GM23338 (cell line): Measurements from ENCODE around the gene ARID1B. TPM values are rescaled to one million over a fixed set of nuclear protein-coding genes. Genes with fewer than 3 reads are reported as not detected.
A peak's percentile ranks its signal among the peaks of the same experiment; 100 is the strongest.

Experiments used
- ATAC-seq: fragments of 200-7000 bp; cut with Tn5 transposase; 3 replicates; pipeline ENCODE4 v1.9.1; 2020
- DNase-seq: peaks from one replicate; pipeline ENCODE4 v3.0.0-alpha.2; 2015; ENCODE audit warnings: low spot score
- H2AFZ ChIP-seq: fragments of 200-600 bp; sonication (generic); 2 replicates; pipeline ENCODE4 v1.8.0; 2016; ENCODE audit warnings: antibody characterized with exemption, mild to moderate bottlenecking, moderate library complexity
- H3F3A ChIP-seq: fragments of 200-600 bp; sonication (generic); replicated peaks from 2 replicates; pipeline ENCODE4 v1.8.0; 2017; ENCODE audit warnings: antibody characterized with exemption, mixed run types, low read depth
- H3K27ac ChIP-seq: fragments of 200-600 bp; sonication (generic); 2 replicates; pipeline ENCODE4 v1.6.1; 2016; ENCODE audit warnings: low read depth
- H3K27me3 ChIP-seq: fragments of 200-600 bp; sonication (generic); 2 replicates; pipeline ENCODE4 v1.8.0; 2016; ENCODE audit warnings: mild to moderate bottlenecking, mixed run types, moderate library complexity; ENCODE audit not compliant: insufficient read depth
- H3K36me3 ChIP-seq: fragments of 200-600 bp; sonication (generic); 2 replicates; pipeline ENCODE4 v1.8.0; 2016; ENCODE audit warnings: mild to moderate bottlenecking; ENCODE audit not compliant: insufficient read depth
- H3K4me1 ChIP-seq: fragments of 200-600 bp; sonication (generic); 2 replicates; pipeline ENCODE4 v1.8.0; 2016; ENCODE audit warnings: mild to moderate bottlenecking, moderate library complexity; ENCODE audit not compliant: insufficient read depth
- H3K4me2 ChIP-seq: fragments of 200-600 bp; sonication (generic); 2 replicates; pipeline ENCODE4 v1.7.1; 2017; ENCODE audit warnings: mixed run types
- H3K4me3 ChIP-seq: fragments of 200-600 bp; sonication (generic); 2 replicates; pipeline ENCODE4 v1.6.1; 2016; ENCODE audit warnings: mixed run types
- H3K79me2 ChIP-seq: fragments of 200-600 bp; sonication (generic); replicated peaks from 2 replicates; pipeline ENCODE4 v1.8.0; 2017; ENCODE audit warnings: mild to moderate bottlenecking; ENCODE audit not compliant: insufficient read depth
- H3K9me2 ChIP-seq: fragments of 200-600 bp; sonication (generic); 2 replicates; pipeline ENCODE4 v1.8.0; 2017; ENCODE audit not compliant: insufficient read depth
- H4K20me1 ChIP-seq: fragments of 200-600 bp; sonication (generic); replicated peaks from 2 replicates; pipeline ENCODE4 v1.8.0; 2017; ENCODE audit warnings: mild to moderate bottlenecking; ENCODE audit not compliant: insufficient read depth
- H3K27ac Mint-ChIP-seq: 2 replicates; pipeline ENCODE4 v1.8.0; 2020; ENCODE audit warnings: inconsistent platforms, mild to moderate bottlenecking, moderate library complexity, mixed read lengths
- H3K27me3 Mint-ChIP-seq: 3 replicates; pipeline ENCODE4 v1.8.0; 2022; ENCODE audit warnings: low read depth, mild to moderate bottlenecking, moderate library complexity, mixed read lengths, inconsistent platforms; ENCODE audit not compliant: insufficient read depth, poor library complexity
- H3K36me3 Mint-ChIP-seq: 3 replicates; pipeline ENCODE4 v1.8.0; 2021; ENCODE audit warnings: low read depth, mild to moderate bottlenecking, inconsistent platforms, moderate library complexity, mixed read lengths
- H3K4me1 Mint-ChIP-seq: 3 replicates; pipeline ENCODE4 v1.8.0; 2020; ENCODE audit warnings: mild to moderate bottlenecking, inconsistent platforms, mixed read lengths
- H3K4me3 Mint-ChIP-seq: 3 replicates; pipeline ENCODE4 v1.8.0; 2021; ENCODE audit warnings: moderate library complexity, mild to moderate bottlenecking, inconsistent platforms, mixed read lengths
- H3K9me3 Mint-ChIP-seq: 3 replicates; pipeline ENCODE4 v1.8.0; 2020; ENCODE audit warnings: moderate library complexity, mild to moderate bottlenecking, inconsistent platforms, mixed read lengths
- CREB1 ChIP-seq: fragments of 250-450 bp; sonication (Bioruptor Pico); IDR thresholded peaks from 2 replicates; pipeline ENCODE4 v1.5.0; 2020; ENCODE audit warnings: low read depth, mild to moderate bottlenecking, moderate library complexity
- CTCF ChIP-seq, 2 experiments: fragments of 200-600 bp in 1 of 2; sonication (generic) in 1 of 2; conservative IDR thresholded peaks; 2 replicates each; pipeline versions ENCODE4 v1.5.1 to v1.6.1; 2016 to 2017; ENCODE audit warnings: antibody characterized with exemption in 2 of 2, low read depth in 2 of 2, mild to moderate bottlenecking in 2 of 2, moderate library complexity in 1 of 2
- EZH2 ChIP-seq: fragments of 200-600 bp; sonication (generic); IDR thresholded peaks from one replicate; pipeline ENCODE4 v1.8.0; 2017; ENCODE audit warnings: antibody characterized with exemption, mild to moderate bottlenecking, low read depth; ENCODE audit not compliant: unreplicated experiment
- STAT1 ChIP-seq: IDR thresholded peaks from one replicate; pipeline ENCODE4 v1.6.1; 2016; ENCODE audit warnings: antibody characterized with exemption; ENCODE audit not compliant: unreplicated experiment
- ZNF114 ChIP-seq: fragments of 250-450 bp; sonication (Bioruptor Pico); IDR thresholded peaks from 2 replicates; pipeline ENCODE4 v1.5.0; 2020; ENCODE audit warnings: mild to moderate bottlenecking, moderate library complexity
- ZNF331 ChIP-seq: fragments of 250-450 bp; sonication (Bioruptor Pico); IDR thresholded peaks from 2 replicates; pipeline ENCODE4 v1.5.0; 2020; ENCODE audit warnings: low read depth, mild to moderate bottlenecking, moderate library complexity
- ZNF462 ChIP-seq: fragments of 250-450 bp; sonication (Bioruptor Pico); IDR thresholded peaks from 2 replicates; pipeline ENCODE4 v1.5.0; 2020; ENCODE audit warnings: mild to moderate bottlenecking, moderate library complexity
- polyA plus RNA-seq: library from polyadenylated mRNA; unstranded; fragments of >200 nt; fragmentation: Nextera tagmentation; extraction: Ambion mirVana; gene quantifications from 2 replicates; pipeline ENCODE4 v1.2.1, GENCODE V29; 2016
- total RNA-seq: library from RNA; depleted of rRNA; stranded (reverse); fragments of >200 nt; shearing (Covaris generic); gene quantifications from 2 replicates; pipeline ENCODE4 v1.2.3, GENCODE V29; 2014

ARID1B gene
- total and polyA plus RNA-seq, 2 experiments from 2014 or later = 59.3 to 72.2 TPM

- H3K4me2 ChIP-seq = no peak overlapping the region
- Mint-ChIP-seq H3K4me1 (peaks cover 59% of the 10 kb centered on the region), H3K36me3 (no peaks in the 10 kb centered on the region), H3K27ac (peak overlapping the region; percentile 38), H3K27me3 (peaks cover 2% of the 10 kb centered on the region), H3K9me3 (no peaks in the 10 kb centered on the region), H3K4me3 (no peak overlapping the region)
- no peaks in the 10 kb centered on the region for H3F3A ChIP-seq
- DNase-seq (no peak), ATAC-seq (peak; percentile 35)
- H3K36me3 ChIP-seq = no peaks in the 10 kb centered on the region
- H2AFZ ChIP-seq = no peak overlapping the region
- H4K20me1 ChIP-seq = no peaks in the 10 kb centered on the region
- no peak overlapping the region for H3K4me3 ChIP-seq
- H3K79me2 ChIP-seq = peaks cover 79% of the 10 kb centered on the region
- H3K4me1 ChIP-seq = peaks cover 44% of the 10 kb centered on the region
- no peak overlapping the region; the same call in 1 of the 2 replicates for H3K27ac ChIP-seq
- no peaks in the 10 kb centered on the region for H3K9me2 ChIP-seq
- TF ChIP-seq ZNF114 (no peak), CTCF (conservative IDR thresholded peaks at IDR 0.05; ENCODE audit: low read depth in 2 of 2) (peak in 1 of 2 experiments; percentile 18; a peak in 2 of 4 replicates)
- H3K27me3 ChIP-seq = no peaks in the 10 kb centered on the region
These were observed 289.8 kb downstream of the ARID1B start for GRCh38 chr6:157066781-157067491.

GRCh38 chr6:157067507-157067906 lies 290.3 kb downstream of the ARID1B start:
- Histone ChIP-seq H3K27ac (no peak overlapping the region; the same call in 1 of the 2 replicates), H3K4me3 (no peak overlapping the region), H3K36me3 (no peaks in the 10 kb centered on the region), H3K79me2 (peaks cover 84% of the 10 kb centered on the region), H2AFZ (no peak overlapping the region), H3K4me1 (peaks cover 46% of the 10 kb centered on the region), H3K9me2 (no peaks in the 10 kb centered on the region), H3F3A (no peaks in the 10 kb centered on the region), H4K20me1 (no peaks in the 10 kb centered on the region), H3K4me2 (no peak overlapping the region), H3K27me3 (no peaks in the 10 kb centered on the region)
- no peak for ATAC-seq
- Mint-ChIP-seq H3K4me1 (peaks cover 61% of the 10 kb centered on the region), H3K9me3 (no peaks in the 10 kb centered on the region), H3K27me3 (peaks cover 2% of the 10 kb centered on the region), H3K4me3 (no peak overlapping the region), H3K27ac (0 out of 2 replicates have a peak overlapping the region, but pooled peaks have one; percentile 6), H3K36me3 (no peaks in the 10 kb centered on the region)
- DNase-seq = no peak
- no peak for TF ChIP-seq EZH2
- TF ChIP-seq CREB1 (CRISPR knock-in tag) = no peak
- TF ChIP-seq CTCF (conservative IDR thresholded peaks at IDR 0.05; ENCODE audit: low read depth in 2 of 2) = no peak
- TF ChIP-seq ZNF331 (CRISPR knock-in tag) = no peak
- TF ChIP-seq STAT1 = no peak
- TF ChIP-seq ZNF462 (CRISPR knock-in tag) = no peak
- TF ChIP-seq ZNF114 = no peak
